NB4 (cell line): ENCODE data around the gene ATP4B.

ENCODE experiments used
- CTCF ChIP-seq: IDR thresholded peaks from one replicate; pipeline ENCODE4 v1.5.1; 2012; ENCODE audit warnings: low read depth, low read length
- POLR2A ChIP-seq: IDR thresholded peaks from 2 replicates; pipeline ENCODE4 v1.6.1; 2011; ENCODE audit warnings: mild to moderate bottlenecking; ENCODE audit not compliant: insufficient read length; ENCODE audit errors: extremely low read depth

GRCh38 chr13:113607056-113607888 lies 50.7 kb downstream of the ATP4B start:
- TF ChIP-seq POLR2A (no peak), CTCF (no peak)
